Kidney glomerular epithelial cell (primary cell): ENCODE data around the gene AQP5.
A peak's percentile ranks its signal among the peaks of the same experiment; 100 is the strongest.

ENCODE experiments used
- DNase-seq: peaks from one replicate; lab custom pipeline; 2025; lab: John Stamatoyannopoulos, UW

Gene AQP5

DNA sequence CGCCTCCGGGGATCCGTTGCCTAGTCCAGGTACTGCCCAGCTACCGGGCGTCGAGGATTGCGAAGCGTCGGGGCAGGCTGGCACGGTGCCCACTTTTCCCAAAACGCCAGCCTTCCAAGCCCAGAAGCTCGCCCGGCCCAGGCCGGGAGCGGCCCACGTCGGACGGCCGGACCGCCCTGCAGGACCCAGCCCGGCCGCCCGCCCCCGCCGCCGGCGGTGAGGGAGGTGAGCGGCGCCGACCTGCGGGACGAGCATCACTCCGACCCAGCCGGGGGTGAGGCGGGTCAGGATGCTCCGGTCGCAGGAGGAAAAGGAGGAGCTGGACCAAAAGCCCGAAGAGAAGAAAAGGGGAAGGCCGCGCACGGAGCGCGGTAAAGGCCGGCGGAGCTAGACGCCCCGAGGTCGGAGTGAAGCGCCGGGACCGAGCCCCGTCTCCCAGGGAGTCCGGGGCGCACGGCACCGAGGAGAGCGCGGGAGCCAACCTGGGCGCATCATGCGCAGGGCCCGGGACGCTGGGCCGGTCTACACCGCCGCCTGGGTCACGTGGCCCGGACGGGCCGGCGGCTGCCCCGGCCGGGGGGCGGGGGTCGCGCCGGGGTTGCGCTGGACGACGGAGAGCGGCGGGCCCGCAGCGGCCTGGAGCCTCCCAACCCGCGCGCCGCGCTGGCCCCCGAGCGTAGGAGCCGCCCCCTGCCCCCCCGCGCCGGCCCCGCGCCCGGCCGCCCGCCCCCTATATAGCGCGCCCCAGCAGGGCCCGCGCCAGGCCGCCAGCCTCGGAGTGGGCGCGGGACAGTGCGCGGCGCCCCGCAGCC lies at the start of gene AQP5:
TSS of gene AQP5 (plus strand) at position 762 of the 812 bp plus-strand sequence. CDS start 146 bp downstream, outside the sequence.
- no peak for DNase-seq

DNA sequence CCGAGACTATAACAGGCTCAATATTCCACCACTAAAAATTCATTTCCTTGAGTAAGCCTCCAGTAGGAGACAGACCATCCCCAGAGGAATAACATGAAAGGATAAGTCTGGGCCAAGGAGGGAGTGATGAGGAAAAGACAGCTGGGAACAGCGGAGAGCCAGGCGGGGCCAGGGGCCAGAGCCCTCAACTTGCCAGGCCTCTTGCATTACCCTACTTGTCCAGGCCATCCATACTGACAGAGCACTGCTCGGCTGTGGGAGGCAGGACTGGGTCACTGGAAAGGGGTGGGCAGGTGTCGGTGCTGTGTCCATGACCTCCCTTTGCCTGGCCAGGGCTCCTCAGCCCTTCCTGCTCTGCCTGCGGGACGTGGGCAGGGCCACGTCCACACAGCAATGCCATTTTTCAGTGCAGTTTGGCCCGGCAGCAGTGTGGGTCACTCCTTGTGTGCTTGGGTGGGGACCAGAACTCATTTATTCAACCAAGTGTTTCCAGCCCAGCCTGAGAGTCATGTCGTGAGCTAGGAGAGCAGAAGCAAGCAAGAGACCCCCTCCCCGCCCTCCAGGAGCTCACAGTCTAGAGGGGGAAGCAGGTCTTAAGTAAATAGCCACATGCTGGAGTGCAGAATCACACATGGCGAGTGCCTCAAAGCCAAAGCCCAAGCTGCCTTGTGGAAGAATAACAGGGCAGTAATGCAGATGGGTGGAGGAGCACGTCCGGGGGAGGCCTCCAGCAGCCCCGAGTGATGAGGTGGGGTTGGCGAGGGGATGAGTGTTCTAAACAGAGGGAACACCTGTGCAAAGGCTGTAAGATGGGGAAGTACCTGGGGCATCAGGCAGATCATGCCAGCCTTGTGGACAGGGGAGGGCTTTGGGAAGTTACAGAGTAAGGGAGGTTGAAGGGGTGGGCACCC lies 49.1 kb upstream of the AQP5 start:
- no peak for DNase-seq

DNA sequence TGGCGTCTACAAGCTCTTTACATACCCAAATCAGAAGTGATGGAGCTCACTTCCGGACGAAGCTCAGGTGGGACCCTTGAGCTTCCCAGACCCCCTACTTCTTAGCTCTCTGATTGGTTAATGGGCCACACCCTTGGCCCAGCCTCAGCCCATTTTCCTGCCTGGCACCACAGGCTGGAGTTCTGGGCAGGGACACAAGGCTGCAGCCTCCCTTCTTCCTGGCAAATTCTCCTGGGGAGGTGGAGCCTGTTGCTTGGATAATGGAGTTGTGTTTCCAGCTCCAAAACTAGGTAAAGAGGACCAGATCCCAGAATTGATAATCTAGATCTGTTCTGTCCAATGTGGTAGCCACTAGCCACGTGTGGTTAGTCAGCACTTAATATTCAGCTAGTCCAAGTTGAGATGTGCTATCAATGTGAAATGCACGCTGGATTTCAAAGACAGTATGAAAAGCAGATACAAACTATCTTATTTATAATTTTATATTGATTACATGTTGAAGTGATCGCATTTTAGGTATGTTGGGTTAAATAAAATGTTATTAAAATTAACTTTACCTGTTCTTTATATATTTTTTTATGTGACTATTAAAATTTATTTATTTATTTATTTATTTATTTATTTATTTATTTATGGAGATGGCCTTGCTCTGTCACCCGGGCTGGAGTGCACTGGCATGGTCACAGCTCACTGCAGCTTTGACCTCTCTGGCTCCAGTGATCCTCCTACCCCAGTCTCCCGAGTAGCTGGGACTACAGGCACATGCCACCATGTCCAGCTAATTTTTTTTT lies 45.3 kb upstream of the AQP5 start:
- DNase-seq: no peak

DNA sequence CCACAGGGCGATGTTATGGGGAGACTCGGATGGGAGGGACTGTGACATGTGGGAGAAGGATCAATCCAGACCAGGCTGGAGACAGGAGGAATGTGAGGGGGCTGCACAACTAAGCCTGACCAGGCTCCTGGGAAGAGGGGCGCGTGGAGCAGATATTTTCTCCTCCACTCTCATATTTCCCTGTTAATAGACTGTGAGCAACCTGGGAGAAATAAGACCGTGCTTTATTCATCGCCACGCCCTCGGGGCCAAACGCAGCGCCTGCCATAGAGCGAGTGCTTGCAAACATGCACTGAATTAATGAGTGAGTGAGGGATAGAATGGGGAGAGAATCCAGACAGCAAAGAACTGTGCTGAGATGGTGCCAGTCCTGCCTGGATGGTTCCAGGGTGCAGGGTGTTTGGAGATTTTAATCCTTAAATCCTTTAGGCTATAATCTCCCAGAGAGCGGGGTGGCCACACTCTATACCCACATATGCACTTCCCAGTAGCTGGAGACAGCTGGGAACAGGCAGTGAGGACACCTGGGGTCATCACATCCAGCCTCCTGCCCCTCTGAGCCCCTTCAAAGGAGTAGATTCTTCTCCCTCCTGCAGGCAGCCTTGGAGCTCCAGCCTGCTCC lies 44.4 kb upstream of the AQP5 start:
- DNase-seq: no peak

DNA sequence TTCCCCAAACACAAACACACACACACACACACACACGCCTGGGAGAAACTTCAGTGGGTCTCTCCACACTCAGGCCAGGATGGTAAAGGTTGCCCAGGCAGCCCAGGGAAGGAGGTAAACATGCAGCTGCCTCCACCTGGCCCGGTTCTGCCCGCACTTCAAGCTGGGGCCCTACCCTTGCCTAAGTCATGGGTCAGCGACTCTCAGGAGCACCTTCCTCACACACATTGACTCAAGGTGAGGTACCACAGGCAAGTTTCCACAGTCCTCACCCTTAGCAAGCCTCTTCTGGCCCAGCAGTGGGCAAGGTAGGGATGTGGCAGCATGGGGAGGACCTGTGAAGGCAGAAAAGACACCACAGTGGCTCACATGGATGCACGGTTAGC lies 43.9 kb upstream of the AQP5 start:
- DNase-seq: no peak

DNA sequence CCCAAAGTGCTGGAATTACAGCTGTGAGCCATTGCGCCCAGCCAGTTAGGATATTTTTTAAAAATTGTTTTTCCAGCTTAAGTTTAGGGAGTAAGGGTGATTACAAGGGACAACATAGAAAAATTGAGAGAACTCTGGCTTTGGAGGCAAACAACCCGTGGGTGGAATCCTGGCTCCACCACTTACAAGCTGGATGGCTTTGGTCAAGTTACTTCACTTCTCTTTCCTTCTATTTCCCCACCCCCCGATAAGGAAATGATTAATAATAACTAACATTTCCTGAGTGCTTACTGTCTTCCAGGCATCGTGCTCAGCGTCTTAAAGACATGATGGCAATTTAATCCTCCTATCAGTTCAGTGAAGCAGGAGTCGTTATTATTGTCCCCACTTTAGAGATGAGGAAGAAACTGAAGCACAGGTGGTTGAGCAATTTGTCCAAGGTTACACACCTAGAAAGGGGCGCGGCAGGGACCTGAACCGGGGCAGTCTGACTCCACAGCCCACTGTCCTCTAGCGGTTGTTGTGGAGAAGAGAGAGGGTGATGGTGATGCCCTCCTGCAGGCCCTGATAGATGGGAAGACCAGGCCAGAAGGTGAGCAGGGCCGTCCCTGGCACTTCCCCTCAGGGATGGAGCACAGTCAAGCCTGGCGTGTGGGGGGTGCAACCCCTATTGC lies 41.3 kb upstream of the AQP5 start:
- DNase-seq: no peak

DNA sequence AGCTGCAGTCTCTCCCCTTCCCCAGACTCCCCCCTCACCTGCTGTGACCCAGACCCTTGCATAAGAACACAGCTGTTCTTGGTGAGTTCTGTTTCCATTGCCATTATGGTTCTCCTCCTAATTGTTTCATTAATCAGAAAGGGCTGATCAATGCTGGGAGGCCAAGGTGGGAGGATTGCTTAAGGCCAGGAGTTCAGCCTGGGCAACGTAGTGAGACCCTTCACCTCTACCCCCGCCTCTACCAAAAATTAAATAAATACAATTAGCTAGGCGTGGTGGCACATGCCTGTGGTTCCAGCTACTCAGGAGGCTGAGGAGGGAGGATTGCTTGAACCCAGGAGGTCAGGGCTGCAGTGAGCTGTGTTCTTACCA lies 40.8 kb upstream of the AQP5 start:
- no peak for DNase-seq

DNA sequence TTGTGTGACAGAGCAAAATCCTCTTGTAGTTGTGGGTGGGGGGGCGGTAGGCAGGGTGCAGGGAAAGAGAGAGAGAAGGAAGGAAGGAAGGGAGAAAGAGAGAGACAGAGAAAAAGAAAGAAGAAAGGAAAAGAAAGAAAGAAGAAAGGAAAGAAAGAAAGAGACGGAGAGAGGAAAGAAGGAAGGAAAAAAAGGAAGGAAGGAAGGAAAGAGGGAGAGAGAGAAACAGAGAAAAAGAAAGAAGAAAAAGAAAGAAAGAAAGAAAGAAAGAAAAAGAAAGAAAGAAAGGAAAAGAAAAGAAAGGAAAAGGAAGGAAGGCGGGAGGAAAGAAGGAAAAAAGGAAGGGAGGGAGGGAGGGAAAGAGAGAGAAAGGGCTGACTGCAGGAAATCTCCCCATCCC lies 40.4 kb upstream of the AQP5 start:
- no peak for DNase-seq

DNA sequence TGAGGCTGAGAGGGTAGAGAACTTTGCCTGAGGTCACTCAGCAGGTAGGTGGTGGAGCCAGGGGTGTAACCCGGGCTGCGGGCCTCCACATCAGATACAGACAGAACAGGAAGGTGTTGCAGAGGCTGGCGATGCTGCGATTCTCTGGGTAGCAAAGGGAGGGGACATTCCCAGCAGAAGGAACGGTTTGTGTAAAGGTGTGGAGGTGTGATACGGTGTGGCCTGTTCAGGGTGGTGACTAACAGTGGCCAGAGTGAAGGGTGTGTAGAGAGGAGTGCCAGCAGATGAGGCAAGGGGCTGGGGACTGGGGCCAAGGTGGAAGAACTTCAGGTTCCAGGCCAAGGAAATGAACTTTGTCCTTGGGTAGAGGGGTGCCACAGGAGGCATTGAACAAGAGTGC lies 39.7 kb upstream of the AQP5 start:
- no peak for DNase-seq

DNA sequence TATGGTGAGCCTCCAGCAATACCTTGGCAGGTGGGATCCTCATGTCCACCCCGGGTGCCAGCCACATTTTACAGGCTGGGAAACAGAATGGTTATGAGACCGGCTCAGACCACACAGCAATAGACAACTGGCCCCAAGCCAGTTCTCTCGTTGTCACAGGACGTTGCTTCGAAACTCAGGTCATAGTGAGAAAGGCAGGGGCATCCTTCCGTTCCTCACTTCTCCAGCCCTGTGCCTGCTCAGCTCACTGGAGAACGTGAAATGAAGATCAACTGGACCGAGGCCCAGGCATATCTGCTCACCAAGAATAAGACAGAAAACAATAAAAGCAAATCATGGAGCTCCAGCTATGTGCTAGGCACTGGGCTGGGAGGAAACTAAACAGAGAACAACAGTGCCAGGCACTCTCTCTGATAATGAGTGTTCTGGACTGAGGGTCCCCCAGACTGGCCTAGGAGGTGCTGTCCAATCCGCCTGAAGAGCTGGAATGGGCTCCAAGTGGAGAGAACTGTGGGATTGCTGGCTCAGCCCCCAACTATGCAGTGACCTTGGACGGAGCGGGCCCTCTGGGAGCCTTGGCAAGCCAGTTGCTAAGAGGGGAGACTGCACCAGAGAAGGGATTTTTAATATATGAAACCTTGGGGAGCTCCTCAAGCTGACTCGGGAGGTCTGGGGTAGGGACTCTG lies 39.2 kb upstream of the AQP5 start:
- no peak for DNase-seq

DNA sequence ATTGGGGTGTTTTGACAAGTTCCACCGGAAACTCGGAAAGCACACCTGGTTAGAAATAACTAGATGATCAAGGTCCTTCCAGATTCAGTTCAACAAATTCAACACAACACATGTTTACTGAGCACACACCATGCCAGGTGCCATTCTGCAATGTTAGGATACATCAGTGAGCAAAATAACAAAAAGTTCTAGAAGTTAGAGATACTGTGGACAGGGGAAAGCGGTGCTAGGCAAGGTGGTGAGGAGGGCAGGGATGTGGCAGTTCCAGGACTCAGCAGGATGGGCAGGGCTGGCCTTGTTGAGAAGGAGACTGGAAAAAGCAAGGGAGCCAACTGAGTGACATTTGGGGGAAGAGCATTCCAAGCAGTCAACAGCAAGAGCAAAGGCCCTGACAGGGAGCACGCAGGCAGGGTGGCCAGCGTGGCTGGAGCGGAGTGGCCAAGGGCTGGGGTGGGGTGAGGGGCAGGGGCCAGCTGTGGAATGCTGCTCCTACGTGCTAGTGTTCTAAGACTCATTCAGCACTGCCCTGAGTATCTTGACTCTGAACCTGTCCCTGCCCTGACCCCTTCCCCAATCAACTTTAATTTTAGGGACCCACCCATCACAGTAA lies 38.5 kb upstream of the AQP5 start:
- no peak for DNase-seq

DNA sequence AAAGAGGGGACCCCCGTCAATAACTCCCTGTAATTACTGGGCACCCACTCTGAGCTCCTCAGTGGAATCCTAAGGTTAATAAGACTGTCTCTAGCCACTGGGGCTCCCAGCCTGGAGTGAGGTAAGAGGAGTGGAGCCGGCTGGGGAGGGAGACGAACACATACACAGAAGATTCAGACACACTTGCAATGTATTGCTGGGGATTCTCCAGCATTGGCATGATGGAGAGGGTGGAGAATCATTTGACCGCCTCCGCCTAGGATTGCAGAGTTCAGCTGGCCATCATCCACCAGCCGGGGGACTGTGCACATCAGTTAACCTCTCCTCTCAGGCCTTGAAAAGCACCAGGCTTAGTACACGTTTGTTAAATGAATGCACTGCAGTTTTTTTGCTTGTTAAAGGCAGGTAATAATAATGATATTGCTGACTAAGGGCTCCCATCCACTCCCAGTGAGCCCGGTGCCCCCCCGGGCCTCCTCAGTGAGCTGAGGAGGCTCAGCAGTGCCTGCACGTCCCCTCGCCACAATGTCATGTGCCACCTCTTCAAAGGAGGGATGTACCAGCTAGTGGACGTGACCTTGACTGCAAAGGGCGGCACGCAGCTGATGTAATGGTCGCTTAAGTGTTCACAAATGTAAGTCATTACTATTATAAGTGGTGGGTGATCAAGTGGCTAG lies 37.7 kb upstream of the AQP5 start:
- no peak for DNase-seq

DNA sequence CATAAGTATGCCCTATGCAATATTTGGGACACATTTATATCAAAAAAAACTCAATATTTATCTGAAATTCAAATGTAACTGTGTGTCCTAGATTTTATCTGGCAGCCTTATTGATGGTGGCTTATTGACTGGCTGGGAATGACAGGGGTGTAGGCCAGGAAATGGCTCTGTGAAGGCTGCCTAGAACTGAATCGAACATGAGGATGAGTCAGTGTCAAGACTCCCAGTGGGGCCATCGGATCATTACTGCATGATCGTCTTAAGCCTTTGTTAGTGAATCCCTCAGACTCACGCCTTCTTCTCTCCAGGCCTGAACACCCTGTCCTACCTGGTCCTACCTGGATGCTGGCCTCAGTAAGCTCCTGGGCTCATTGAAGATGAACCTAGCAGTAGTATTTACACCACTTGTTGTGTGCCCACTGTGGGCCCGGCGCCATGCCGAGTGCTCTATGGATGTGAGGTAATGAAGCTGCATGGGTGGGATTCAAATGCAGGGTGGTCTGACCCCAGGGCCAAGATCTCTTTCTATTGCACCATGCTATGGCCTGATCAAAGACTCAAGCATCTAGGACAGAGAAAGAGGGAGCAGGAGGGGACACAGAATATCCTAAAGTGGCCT lies 36.9 kb upstream of the AQP5 start:
- no peak for DNase-seq

DNA sequence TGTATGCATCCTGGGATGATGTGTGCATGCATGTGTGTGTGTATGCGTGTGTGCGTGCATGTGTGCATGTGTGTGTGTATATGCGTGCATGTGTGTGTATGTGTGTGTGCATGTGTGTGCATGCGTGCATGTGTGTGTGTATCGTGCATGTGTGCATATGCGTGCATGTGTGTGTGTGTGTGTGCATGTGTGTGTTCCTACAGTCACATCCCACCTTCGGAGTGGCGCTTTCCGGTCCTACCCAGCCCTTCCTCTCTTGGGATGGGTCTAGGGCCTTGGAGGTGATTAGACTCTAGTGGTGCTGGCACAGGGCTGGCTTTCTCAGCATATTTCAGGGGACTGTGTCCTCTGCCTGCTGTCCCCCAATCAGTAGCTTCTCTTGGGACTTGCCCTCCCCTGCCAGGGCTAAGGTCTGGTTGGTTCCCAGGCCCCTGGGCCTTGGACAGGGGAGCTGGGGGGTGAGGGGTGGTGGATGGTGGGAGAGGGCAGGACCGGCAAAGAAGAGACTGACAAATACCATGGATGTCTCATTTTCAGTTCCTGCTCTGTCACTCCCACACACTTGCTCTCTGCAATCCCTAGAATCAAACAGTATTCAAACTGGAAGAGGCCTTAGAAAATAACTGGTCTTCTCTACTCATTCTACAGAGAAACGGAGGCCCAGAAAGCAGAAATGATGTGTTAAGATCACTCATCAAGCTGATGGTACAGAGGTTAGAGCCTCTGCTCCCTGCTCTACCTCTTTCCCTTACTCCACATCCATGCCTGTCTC lies 36.1 kb upstream of the AQP5 start:
- no peak for DNase-seq

DNA sequence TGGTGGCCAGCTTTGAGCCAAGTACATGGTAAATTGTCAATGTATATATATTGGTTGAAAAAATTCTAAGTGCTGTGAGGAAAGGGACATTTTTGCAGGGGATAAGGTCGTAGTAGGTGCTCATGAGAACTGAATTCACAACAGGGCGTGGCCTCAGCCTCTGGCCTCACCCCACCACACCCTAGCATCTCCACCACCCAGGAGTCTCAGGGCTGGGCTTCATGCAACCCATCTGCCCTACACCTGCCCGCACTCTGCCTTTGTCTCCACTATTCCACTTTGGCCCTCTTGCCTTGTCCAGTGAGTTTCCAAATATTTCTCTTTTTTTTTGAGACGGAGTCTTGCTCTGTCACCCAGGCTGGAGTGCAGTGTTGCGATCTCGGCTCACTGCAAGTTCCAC lies 33.2 kb upstream of the AQP5 start:
- DNase-seq: no peak

DNA sequence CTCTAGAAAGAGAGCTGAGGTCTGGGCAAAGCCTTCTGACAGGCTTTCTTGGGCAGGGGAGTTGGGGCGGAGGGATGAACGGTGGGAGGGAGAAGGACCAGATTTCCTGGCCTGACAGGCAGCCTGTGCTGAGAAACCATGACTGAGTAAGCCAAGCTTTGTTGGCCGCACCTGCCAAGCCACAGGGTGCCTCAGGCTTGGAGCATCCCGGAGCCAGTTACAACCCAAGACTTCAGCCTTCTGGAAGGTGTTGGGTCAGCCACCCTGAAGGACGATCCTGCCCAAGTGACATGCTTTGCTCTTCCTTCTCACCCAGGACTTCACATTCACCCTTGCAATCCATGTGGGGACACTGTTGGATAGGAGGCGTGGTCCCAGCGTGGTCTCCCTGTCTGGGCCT lies 32.1 kb upstream of the AQP5 start:
- DNase-seq: no peak

DNA sequence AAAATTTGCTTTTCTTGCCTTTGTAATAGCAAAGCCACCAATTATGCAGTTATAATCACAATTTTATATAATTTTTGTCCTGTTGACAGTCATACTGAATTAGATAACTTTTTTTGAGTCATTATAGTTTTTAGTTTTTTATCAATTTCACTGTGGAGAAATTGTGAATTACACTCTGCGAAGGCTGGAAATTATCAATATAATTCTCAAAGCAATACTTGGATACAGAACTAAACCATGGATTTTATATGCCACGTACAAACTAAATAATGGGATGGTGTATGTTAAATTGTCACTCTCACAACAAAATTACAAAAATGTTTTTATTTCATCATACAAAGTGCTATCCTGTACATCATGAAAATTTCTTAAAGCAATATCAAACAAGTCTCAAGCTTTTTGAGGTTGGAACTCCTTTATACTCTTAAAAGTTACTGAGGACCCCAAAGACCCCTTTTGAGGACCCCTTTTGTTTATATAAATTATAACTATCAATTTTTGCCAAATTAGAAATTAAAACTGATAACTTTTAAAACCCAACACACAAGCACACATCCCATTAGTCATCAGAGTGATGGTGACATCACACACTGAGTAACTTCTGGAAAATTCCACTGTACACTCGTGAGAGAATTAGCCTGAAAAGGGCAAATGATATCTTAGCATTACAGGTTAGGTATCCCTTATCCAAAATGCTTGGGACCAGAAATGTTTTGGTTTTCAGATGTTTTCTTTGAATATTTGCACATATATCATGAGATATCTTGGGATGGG lies 31.0 kb upstream of the AQP5 start:
- DNase-seq: peak; percentile 12

DNA sequence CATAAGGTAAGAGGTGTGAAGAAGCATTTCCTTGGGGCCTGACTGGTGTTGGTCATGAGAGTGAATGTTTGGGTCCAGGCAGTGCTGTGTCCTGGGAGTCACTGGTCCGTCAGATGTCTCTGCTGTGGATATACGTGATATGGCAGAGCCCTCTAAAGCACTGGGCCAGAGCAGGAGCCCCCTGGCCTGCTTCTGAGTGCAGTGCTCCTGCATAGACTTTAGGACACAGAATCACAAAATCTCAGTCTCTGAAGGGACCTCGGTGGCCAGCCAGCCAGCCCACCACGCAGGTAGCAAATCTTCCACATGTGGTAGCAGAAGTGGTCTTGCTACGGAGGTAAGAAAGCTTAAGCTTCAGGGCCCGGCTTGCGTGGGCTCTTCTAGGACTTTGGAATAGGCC lies 29.6 kb upstream of the AQP5 start:
- no peak for DNase-seq
